GM18867 (cell line): Measurements from ENCODE around the gene PXN.
"Not testable (repeated sequence)": the region's sequence is repeated elsewhere in the genome, so short reads cannot be mapped to it uniquely, and the experiment has no call there.

Source experiments
- ATAC-seq: cut with Tn5 transposase; IDR thresholded peaks from one replicate; pipeline ENCODE4 v1.9.1; 2021; ENCODE audit warnings: mild to moderate bottlenecking, moderate library complexity; ENCODE audit not compliant: unreplicated experiment

PXN gene

DNA sequence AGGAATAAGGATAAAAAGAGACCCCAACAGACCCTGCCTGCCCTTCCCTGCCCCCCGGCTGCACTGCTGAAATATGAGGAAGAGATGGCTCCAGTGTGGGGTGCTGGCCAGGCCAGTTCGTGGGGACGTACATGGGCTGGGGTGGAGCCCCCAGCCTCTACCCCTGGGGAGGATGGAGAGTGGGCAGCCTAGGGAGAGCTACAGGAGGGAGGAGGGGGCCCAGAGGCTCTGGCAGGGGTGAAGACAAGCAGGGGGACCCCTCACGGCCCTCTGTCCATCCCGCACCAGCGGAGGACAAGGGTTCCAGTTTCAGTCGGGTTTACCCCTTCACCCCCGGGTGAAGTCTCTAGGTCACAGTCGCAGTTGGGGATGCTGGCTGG is 53.6 kb downstream of the PXN start:
- no peak for ATAC-seq

DNA sequence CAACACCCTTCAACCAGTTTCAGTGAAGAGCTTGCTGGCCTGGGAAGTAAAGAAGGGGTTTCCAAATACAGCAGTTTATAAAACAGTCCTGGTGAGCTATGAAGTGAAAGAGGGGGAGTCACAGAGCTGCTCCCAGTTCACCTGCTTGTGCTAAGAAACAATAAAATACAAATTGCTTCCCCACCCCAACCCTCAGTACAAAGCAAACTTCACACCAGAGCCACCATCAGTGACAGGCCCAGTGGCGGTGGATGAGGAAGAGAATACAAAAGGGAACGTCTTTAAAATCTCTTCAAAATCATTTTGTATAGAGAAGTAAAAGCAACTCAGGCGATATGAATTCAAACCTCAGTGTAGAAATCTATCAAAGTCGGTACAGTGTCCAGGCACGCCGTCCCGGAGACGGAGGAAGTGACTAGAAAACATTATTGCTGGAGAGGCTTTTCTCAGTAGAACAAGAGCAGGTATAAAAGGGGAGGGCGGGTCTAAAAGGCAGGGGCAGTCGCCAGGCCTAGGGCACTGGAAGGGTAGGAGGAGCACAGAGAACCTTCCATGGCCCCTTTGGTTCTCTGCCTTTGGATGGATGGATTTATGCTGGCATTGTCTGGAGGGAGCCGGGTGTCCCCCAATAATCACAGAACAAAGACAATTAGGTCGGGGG is 54.2 kb downstream of the PXN start:
- no peak for ATAC-seq

DNA sequence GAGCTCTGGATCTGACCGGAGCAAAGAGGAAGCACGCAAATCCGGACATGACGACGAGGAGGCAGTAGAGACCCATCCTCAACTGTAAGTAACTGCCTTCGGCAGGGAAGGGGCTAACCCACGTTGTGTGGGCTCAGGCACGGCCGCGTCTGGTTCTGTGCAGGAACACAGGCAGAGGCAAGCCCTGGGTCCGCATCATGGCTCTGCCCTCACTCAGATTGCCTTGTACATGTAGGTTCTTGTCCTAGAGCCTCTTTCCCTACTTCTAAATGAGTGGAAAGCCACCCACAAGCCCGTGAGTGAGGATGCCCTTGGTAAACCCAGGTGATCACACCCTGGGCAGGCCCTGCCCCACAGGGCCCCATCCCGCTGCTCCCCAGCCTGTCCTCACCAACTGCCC is 55.7 kb downstream of the PXN start:
- ATAC-seq: no peak

DNA sequence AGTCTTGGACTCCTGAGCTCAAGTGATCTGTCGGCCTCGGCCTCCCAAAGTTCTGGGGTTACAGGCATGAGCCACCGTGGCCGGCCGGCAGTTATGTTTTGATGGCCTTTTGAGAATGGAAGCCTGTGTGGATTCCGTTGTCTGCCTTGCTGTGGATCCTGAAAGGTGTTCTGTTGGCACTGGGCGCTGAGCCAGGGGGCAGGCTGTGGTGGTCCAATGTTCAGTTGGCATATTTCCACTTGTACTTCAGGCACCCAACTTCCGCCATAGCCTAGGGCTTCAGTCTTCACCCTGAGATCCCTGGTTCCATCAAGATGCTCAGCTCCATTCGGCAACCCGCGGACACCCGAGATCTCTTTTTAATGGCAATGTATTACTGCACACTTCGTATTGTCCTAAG is 58.3 kb downstream of the PXN start:
- ATAC-seq: no peak

GRCh38 chr12:120206781-120207180 is 58.7 kb downstream of the PXN start:
- not testable (repeated sequence) for ATAC-seq

DNA sequence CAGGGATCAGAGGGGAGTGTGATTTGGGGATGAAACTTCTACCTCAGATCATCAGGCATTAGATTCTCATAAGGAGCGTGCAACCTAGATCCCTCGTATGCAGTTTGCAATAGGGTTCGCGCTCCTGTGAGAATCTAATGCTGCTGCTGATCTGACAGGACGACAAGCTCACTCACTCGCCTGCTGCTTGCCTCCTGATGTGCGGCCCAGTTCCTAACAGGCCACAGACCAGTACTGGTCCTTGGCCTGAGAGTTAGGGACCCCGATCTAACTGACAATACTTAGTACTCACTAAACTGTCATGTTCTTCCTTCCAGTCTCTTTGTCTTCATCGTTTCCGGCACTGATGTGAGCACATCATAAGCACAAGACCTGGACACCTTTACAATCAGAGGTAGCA is 59.3 kb downstream of the PXN start:
- ATAC-seq: no peak

- no peak for ATAC-seq
Measured at GRCh38 chr12:120204171-120204570, 61.4 kb downstream of the PXN start.

GRCh38 chr12:120200364-120200800 is 65.1 kb downstream of the PXN start:
- no peak for ATAC-seq

DNA sequence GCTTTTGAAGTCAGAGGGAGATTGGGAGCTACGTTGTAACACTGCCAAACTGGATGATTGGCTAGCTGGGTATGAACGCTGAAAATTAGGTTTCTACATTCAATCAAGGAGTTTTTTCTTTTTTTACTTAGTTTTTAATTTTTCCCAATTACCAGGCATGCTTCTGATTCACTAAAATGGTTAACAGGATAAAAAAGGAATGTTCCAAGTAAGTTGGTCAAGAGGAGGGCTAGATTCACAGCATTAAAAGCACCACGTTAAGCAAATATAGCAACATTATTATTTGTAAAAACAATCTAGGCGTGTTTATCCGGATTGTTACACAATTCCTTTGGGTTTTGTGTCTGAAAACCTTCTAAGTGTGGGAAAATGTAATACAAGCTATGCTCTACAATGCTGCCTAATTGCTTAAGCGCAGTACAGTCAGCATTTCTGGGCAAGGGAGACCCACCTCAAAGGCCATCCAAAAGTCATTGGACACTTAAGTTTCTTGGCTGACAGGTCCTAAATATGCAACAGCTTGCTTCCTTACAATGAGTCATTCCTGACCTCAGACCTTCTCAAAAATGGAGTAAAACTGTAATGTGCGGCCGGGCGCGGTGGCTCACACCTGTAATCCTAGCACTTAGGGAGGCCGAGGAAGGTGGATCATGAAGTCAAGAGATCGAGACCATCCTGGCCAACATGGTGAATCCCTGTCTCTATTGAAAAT is 65.8 kb downstream of the PXN start:
- no peak for ATAC-seq

- no peak for ATAC-seq
Measured at GRCh38 chr12:120199025-120199424, 66.5 kb downstream of the PXN start.

DNA sequence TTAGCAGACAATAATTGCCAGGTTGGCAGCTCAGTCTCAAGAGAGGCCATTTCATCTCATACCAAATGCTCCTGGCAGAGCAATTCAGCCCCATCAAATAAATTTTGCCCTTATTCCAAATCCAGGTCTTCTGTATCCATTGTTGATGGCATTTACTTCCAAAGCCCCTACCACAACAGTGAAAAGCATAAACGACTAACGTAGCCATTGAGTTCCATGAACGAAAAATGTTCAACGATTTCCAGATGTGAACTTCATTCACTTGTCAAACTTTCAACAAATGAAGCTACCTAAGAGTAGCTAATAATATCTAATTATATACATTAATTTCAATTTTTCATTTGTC is 68.0 kb downstream of the PXN start:
- ATAC-seq: no peak

DNA sequence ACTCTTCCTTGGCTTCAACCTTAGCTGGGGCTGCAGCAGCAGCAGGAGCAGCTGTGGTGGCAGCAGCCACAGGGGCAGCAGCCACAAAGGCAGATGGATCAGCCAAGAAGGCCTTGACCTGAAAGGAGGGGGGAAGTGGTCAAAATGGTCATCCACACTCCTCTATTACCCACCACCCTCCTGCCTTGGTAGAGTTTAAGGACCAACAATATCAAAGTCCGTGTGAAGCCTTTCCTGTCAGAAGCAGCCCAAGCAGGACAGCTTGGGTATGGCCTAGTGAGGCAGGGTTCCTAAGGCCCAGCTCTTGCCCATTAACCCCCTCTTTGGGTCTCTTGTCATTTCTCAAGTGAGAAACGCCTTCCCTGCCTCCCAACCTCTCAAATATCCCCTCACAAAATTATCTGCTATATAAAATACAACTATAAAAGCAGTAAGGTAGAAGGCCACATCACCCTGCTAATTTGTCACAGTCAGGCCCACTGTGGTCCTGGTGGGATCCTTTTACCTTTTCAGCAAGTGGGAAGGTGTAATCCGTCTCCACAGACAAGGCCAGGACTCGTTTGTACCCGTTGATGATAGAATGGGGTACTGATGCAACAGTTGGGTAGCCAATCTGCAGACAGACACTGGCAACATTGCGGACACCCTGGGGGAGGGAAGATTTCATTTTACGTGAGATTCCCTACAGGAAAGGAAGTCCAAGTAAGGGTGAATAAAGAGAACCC is 68.6 kb downstream of the PXN start:
- not testable (repeated sequence) for ATAC-seq

GRCh38 chr12:120196363-120196762 is 69.2 kb downstream of the PXN start:
- no peak for ATAC-seq

GRCh38 chr12:120194534-120195395 is 70.8 kb downstream of the PXN start, which contains the start of gene GCN1:
Gene GCN1 (minus strand): TSS chr12:120194715. CDS start chr12:120194697, 18 bp downstream.
- ATAC-seq: peak; percentile 70

DNA sequence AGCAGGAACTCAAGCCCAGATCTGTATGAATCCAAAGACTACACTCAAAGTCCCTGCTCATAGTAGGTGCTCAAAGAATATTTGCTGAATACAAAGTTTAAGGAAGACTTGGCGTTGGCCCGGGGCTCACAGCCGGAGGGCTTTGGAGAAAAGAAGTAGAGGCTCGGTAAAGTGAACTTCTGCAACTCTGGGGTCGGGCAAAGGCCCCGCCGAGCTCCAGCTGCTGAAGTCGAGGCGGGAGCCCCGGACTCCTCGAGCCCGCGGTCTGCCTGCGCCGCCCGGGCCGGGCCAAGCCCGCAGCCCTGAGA is 71.3 kb downstream of the PXN start:
- ATAC-seq: peak; percentile 30

DNA sequence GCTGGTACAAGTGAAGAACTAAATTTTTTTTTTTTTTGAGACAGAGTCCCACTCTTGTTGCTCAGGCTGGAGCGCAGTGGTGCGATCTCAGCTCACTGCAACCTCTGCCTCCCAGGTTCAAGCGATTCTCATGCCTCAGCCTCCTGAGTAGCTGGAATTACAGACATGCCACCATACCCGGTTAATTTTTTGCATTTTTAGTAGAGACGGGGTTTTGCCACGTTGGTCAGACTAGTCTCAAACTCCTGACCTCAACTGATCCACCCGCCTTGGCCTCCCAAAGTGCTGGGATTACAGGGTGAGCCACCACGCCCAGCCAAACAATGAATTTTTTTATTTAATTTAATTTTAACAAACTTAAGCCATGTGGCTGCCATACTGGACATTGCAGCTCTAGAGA is 72.2 kb downstream of the PXN start:
- not testable (repeated sequence) for ATAC-seq

- ATAC-seq: no peak
Measured at GRCh38 chr12:120190985-120191480, 74.5 kb downstream of the PXN start.

- no peak for ATAC-seq
Measured at GRCh38 chr12:120190386-120190785, 75.1 kb downstream of the PXN start.

- no peak for ATAC-seq
Measured at GRCh38 chr12:120186654-120187053, 78.9 kb downstream of the PXN start.

GRCh38 chr12:120183211-120183631 is 82.3 kb downstream of the PXN start:
- ATAC-seq: no peak
